Measurements from ENCODE around the gene CPNE4.

CPNE4 gene

GRCh38 chr3:131728898-131729642, 305.7 kb downstream of the CPNE4 start:
- H3K4me3 ChIP-seq (ENCODE audit: low read depth, low read length) = no peak overlapping the region
- no peak for TF ChIP-seq CTCF (IDR thresholded peaks at IDR 0.05; ENCODE audit: borderline replicate concordance, insufficient read depth, low read depth, low read length)

GRCh38 chr3:131725414-131725813, 309.4 kb downstream of the CPNE4 start:
- H3K4me3 ChIP-seq (ENCODE audit: low read depth, low read length) = no peak overlapping the region
- no peak for TF ChIP-seq CTCF (IDR thresholded peaks at IDR 0.05; ENCODE audit: borderline replicate concordance, insufficient read depth, low read depth, low read length)

GRCh38 chr3:131723343-131723742, 311.5 kb downstream of the CPNE4 start:
- no peak for TF ChIP-seq CTCF (IDR thresholded peaks at IDR 0.05; ENCODE audit: borderline replicate concordance, insufficient read depth, low read depth, low read length)
- H3K4me3 ChIP-seq (ENCODE audit: low read depth, low read length) = no peak overlapping the region

GRCh38 chr3:131717493-131717892, 317.3 kb downstream of the CPNE4 start:
- no peak for TF ChIP-seq CTCF (IDR thresholded peaks at IDR 0.05; ENCODE audit: borderline replicate concordance, insufficient read depth, low read depth, low read length)
- H3K4me3 ChIP-seq (ENCODE audit: low read depth, low read length) = no peak overlapping the region

- TF ChIP-seq CTCF (IDR thresholded peaks at IDR 0.05; ENCODE audit: borderline replicate concordance, insufficient read depth, low read depth, low read length) = no peak
- no peak overlapping the region for H3K4me3 ChIP-seq (ENCODE audit: low read depth, low read length)
Observed at GRCh38 chr3:131716943-131717342, 317.9 kb downstream of the CPNE4 start.

- H3K4me3 ChIP-seq (ENCODE audit: low read depth, low read length) = no peak overlapping the region
- TF ChIP-seq CTCF (IDR thresholded peaks at IDR 0.05; ENCODE audit: borderline replicate concordance, insufficient read depth, low read depth, low read length) = no peak
Observed at GRCh38 chr3:131716007-131716406, 318.8 kb downstream of the CPNE4 start.

GRCh38 chr3:131714585-131715220, 320.1 kb downstream of the CPNE4 start:
- no peak overlapping the region for H3K4me3 ChIP-seq (ENCODE audit: low read depth, low read length)

More at GRCh38 chr3:131714585-131715220, 320.1 kb downstream of the CPNE4 start:
- no peak for TF ChIP-seq CTCF (IDR thresholded peaks at IDR 0.05; ENCODE audit: borderline replicate concordance, insufficient read depth, low read depth, low read length)
